K562 (cell line): ENCODE measurements around the gene LEPROT.

Experiments used
- ESRRA ChIP-seq: fragments of 450-650 bp; IDR thresholded peaks from 2 replicates; pipeline ENCODE4 v1.6.1; 2014; ENCODE audit warnings: low read depth, mild to moderate bottlenecking, moderate library complexity, borderline replicate concordance
- EZH2 ChIP-seq: IDR thresholded peaks from 2 replicates; pipeline ENCODE4 v1.6.1; 2012; ENCODE audit warnings: low read depth, mild to moderate bottlenecking, inconsistent platforms, low read length, borderline replicate concordance
- MAFF ChIP-seq: IDR thresholded peaks from 2 replicates; pipeline ENCODE4 v1.6.1; 2012; ENCODE audit warnings: low read length, improper control_type of control experiment
- SREBF1 ChIP-seq: fragments of 150-350 bp; IDR thresholded peaks from 2 replicates; pipeline ENCODE4 v1.6.1; 2014; ENCODE audit warnings: antibody characterized with exemption, low read depth, low read length, borderline replicate concordance
- TF ChIP-seq, protein P1 (sequence below), 3 experiments: IDR thresholded peaks in 2 of 3; conservative IDR thresholded peaks in 1 of 3; 2 replicates each; pipeline ENCODE4 v1.5.1; 2011 to 2012; ENCODE audit warnings: low read length in 3 of 3, mild to moderate bottlenecking in 3 of 3, control low read depth in 2 of 3, improper control_type of control experiment in 1 of 3, inconsistent platforms in 1 of 3, low read depth in 1 of 3, mixed read lengths in 1 of 3, moderate library complexity in 1 of 3; ENCODE audit not compliant: insufficient read depth in 2 of 3
- TF ChIP-seq, protein P2 (sequence below): fragments of 450-650 bp; IDR thresholded peaks from 2 replicates; pipeline ENCODE4 v1.7.1; 2018; ENCODE audit warnings: mild to moderate bottlenecking, low read depth; ENCODE audit not compliant: partially characterized antibody

DNA sequence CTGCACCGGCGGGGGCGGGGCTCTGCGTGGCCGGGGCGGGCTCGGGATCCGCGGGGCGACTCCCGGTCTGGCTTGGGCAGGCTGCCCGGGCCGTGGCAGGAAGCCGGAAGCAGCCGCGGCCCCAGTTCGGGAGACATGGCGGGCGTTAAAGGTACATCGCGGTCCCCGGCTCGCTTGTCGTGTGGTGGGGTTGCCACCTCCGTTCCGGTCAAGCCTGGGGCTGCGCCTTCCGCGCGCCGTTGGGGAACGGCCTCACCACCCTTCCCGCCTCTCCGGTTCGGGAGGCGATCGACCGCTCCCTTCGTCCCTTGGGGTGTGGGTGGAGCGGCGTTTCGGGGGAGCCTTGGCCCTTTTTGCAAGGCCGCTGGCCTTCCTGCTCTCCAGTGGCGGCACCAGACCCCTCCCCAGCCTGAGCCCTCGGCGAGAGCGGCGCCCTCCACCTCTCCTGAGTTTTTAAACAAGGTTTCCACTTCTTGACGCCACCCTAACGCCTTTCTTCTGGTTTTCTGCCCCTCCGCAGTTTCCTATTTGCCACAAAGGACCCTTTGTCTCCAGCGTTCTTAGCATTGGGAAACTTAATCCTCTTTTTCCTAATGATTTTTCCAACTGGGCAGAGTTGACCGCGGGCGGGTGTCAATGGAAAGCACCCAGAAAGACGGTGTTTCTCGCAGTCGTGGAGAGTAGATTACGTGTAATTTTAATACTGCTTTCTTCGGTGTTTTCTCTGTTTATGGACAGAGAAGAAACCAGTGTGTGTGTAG, at the start of gene LEPROT, which contains the start of gene LEPR:
- TF ChIP-seq, protein P1, sequence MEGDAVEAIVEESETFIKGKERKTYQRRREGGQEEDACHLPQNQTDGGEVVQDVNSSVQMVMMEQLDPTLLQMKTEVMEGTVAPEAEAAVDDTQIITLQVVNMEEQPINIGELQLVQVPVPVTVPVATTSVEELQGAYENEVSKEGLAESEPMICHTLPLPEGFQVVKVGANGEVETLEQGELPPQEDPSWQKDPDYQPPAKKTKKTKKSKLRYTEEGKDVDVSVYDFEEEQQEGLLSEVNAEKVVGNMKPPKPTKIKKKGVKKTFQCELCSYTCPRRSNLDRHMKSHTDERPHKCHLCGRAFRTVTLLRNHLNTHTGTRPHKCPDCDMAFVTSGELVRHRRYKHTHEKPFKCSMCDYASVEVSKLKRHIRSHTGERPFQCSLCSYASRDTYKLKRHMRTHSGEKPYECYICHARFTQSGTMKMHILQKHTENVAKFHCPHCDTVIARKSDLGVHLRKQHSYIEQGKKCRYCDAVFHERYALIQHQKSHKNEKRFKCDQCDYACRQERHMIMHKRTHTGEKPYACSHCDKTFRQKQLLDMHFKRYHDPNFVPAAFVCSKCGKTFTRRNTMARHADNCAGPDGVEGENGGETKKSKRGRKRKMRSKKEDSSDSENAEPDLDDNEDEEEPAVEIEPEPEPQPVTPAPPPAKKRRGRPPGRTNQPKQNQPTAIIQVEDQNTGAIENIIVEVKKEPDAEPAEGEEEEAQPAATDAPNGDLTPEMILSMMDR (IDR thresholded peaks at IDR 0.05 in 2 of 3, conservative IDR thresholded peaks at IDR 0.05 in 1 of 3; ENCODE audit: insufficient read depth in 2 of 3, low read depth in 1 of 3, low read length in 3 of 3): no peak
- TF ChIP-seq MAFF: no peak
- TF ChIP-seq EZH2: no peak
- TF ChIP-seq, protein P2, sequence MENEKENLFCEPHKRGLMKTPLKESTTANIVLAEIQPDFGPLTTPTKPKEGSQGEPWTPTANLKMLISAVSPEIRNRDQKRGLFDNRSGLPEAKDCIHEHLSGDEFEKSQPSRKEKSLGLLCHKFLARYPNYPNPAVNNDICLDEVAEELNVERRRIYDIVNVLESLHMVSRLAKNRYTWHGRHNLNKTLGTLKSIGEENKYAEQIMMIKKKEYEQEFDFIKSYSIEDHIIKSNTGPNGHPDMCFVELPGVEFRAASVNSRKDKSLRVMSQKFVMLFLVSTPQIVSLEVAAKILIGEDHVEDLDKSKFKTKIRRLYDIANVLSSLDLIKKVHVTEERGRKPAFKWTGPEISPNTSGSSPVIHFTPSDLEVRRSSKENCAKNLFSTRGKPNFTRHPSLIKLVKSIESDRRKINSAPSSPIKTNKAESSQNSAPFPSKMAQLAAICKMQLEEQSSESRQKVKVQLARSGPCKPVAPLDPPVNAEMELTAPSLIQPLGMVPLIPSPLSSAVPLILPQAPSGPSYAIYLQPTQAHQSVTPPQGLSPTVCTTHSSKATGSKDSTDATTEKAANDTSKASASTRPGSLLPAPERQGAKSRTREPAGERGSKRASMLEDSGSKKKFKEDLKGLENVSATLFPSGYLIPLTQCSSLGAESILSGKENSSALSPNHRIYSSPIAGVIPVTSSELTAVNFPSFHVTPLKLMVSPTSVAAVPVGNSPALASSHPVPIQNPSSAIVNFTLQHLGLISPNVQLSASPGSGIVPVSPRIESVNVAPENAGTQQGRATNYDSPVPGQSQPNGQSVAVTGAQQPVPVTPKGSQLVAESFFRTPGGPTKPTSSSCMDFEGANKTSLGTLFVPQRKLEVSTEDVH: no peak
- TF ChIP-seq SREBF1: no peak
- TF ChIP-seq ESRRA: peak; percentile 60; the same call in 1 of the 2 replicates
